Adipose tissue (tissue), 3 donors: Measurements from ENCODE around the gene AFF3. TPM values are rescaled to one million over a fixed set of nuclear protein-coding genes. Genes with fewer than 3 reads are reported as not detected.
"Not testable (repeated sequence)": the region's sequence is repeated elsewhere in the genome, so short reads cannot be mapped to it uniquely, and the experiment has no call there.

ENCODE experiments used
- H3K27ac ChIP-seq: one replicate; pipeline ENCODE4 v1.5.1; 2013; ENCODE audit warnings: low read depth, low read length
- WGBS, 3 donors: extraction: QIAGEN DNeasy Blood & Tissue Kit; methylation state at CpG; one replicate each; pipeline ENCODE4 v1.1.7; 2013; 5-methylcytosine and 5-hydroxymethylcytosine counted together
- polyA plus RNA-seq, 3 donors: library from polyadenylated mRNA; stranded (reverse); fragments of 200-250 nt; gene quantifications; one replicate each; pipeline ENCODE4 v1.2.3, GENCODE V29; 2013
- donor health status: healthy with polysubstance abuse.
- donor health status: Bipolar disorder and iron deficiency.
- donor health status: healthy.

The AFF3 gene
- polyA plus RNA-seq, 3 donors: 0.21 to 0.56 (median 0.56) TPM

GRCh38 chr2:99753505-99753904 lies 388.9 kb downstream of the AFF3 start:
- no peak overlapping the region for H3K27ac ChIP-seq
- WGBS, 3 donors: 79 to 85% (median 81%) methylated on average over 8 of the region's 8 CpGs

GRCh38 chr2:99748344-99748743 lies 394.0 kb downstream of the AFF3 start:
- 36 to 65% (median 50%) methylated on average over 2 of the region's 2 CpGs for WGBS, 3 donors
- no peak overlapping the region for H3K27ac ChIP-seq

- 27 to 75% (median 68%) methylated on average over 3 of the region's 3 CpGs for WGBS, 3 donors
- H3K27ac ChIP-seq: no peak overlapping the region
These were observed 394.5 kb downstream of the AFF3 start for GRCh38 chr2:99747842-99748241.

- no peak overlapping the region for H3K27ac ChIP-seq
- 90 to 94% (median 92%) methylated on average over 7 of the region's 7 CpGs for WGBS, 3 donors
These were observed 399.2 kb downstream of the AFF3 start for GRCh38 chr2:99743146-99743545.

- no peak overlapping the region for H3K27ac ChIP-seq
- 58 to 92% (median 69%) methylated on average over 1 of the region's 1 CpG for WGBS, 3 donors
These were observed 404.9 kb downstream of the AFF3 start for GRCh38 chr2:99737537-99737936.

GRCh38 chr2:99735753-99736152 lies 406.6 kb downstream of the AFF3 start:
- H3K27ac ChIP-seq: no peak overlapping the region
- 70 to 84% (median 72%) methylated on average over 1 of the region's 1 CpG for WGBS, 3 donors

- not testable (repeated sequence) for H3K27ac ChIP-seq
- 56 to 71% (median 63%) methylated on average over 8 of the region's 8 CpGs for WGBS, 3 donors
These were observed 407.1 kb downstream of the AFF3 start for GRCh38 chr2:99735314-99735713.

GRCh38 chr2:99734236-99734635 lies 408.2 kb downstream of the AFF3 start:
- no peak overlapping the region for H3K27ac ChIP-seq
- 45 to 81% (median 59%) methylated on average over 2 of the region's 2 CpGs for WGBS, 3 donors

- 69 to 79% (median 70%) methylated on average over 7 of the region's 7 CpGs for WGBS, 3 donors
- H3K27ac ChIP-seq: no peak overlapping the region
These were observed 413.0 kb downstream of the AFF3 start for GRCh38 chr2:99729104-99730025.

GRCh38 chr2:99728166-99728565 lies 414.2 kb downstream of the AFF3 start:
- no peak overlapping the region for H3K27ac ChIP-seq

GRCh38 chr2:99727199-99727598 lies 415.2 kb downstream of the AFF3 start:
- H3K27ac ChIP-seq: no peak overlapping the region
- whole genome bisulfite sequencing, 3 donors: 64 to 70% (median 64%) methylated on average over 1 of the region's 1 CpG

More at GRCh38 chr2:99728166-99728565, 414.2 kb downstream of the AFF3 start:
- 68 to 71% (median 68%) methylated on average over 4 of the region's 4 CpGs for WGBS, 3 donors

- 58 to 87% (median 70%) methylated on average over 2 of the region's 2 CpGs for WGBS, 3 donors
- H3K27ac ChIP-seq: no peak overlapping the region
These were observed 415.7 kb downstream of the AFF3 start for GRCh38 chr2:99726691-99727090.

GRCh38 chr2:99725820-99726219 lies 416.6 kb downstream of the AFF3 start:
- no peak overlapping the region for H3K27ac ChIP-seq

GRCh38 chr2:99722476-99722875 lies 419.9 kb downstream of the AFF3 start:
- WGBS, 3 donors: 95% methylated on average over 2 of the region's 2 CpGs
- no peak overlapping the region for H3K27ac ChIP-seq

- WGBS, 3 donors: 94 to 100% (median 97%) methylated on average over 1 of the region's 1 CpG
These were observed 423.3 kb downstream of the AFF3 start for GRCh38 chr2:99719102-99719501.

GRCh38 chr2:99715956-99716355 lies 426.4 kb downstream of the AFF3 start:
- no peak overlapping the region for H3K27ac ChIP-seq
- 74 to 86% (median 85%) methylated on average over 2 of the region's 2 CpGs for WGBS, 3 donors

More at GRCh38 chr2:99719102-99719501, 423.3 kb downstream of the AFF3 start:
- no peak overlapping the region for H3K27ac ChIP-seq

- WGBS, 3 donors: 73 to 76% (median 76%) methylated on average over 2 of the region's 2 CpGs
- H3K27ac ChIP-seq: no peak overlapping the region
These were observed 428.0 kb downstream of the AFF3 start for GRCh38 chr2:99714349-99714748.

GRCh38 chr2:99711144-99711543 lies 431.2 kb downstream of the AFF3 start:
- WGBS, 3 donors: 64 to 77% (median 66%) methylated on average over 9 of the region's 9 CpGs
- H3K27ac ChIP-seq: no peak overlapping the region

GRCh38 chr2:99710721-99711120 lies 431.7 kb downstream of the AFF3 start:
- H3K27ac ChIP-seq: no peak overlapping the region
- 48 to 54% (median 54%) methylated on average over 6 of the region's 6 CpGs for WGBS, 3 donors

GRCh38 chr2:99709229-99709628 lies 433.2 kb downstream of the AFF3 start:
- H3K27ac ChIP-seq: no peak overlapping the region
- WGBS, 3 donors: 76 to 83% (median 81%) methylated on average over 2 of the region's 2 CpGs
